LNCAP (cell line): ENCODE data around the gene HOXA5.

Experiments used
- CTCF ChIP-seq: fragments of 450-650 bp; IDR thresholded peaks from 2 replicates; pipeline ENCODE4 v1.5.1; 2017; ENCODE audit warnings: mild to moderate bottlenecking

Gene HOXA5

GRCh38 chr7:27102581-27103442 lies 40.7 kb downstream of the HOXA5 start, which contains the start of gene HOXA2:
Gene HOXA2, minus strand, starts transcription at chr7:27102683. Its CDS starts 183 bp downstream, at chr7:27102500.
- TF ChIP-seq CTCF = no peak

- no peak for TF ChIP-seq CTCF
These were observed 41.4 kb downstream of the HOXA5 start for GRCh38 chr7:27101957-27102580.

GRCh38 chr7:27101171-27101956 lies 42.1 kb downstream of the HOXA5 start:
- TF ChIP-seq CTCF = no peak

- TF ChIP-seq CTCF = no peak
These were observed 42.7 kb downstream of the HOXA5 start for GRCh38 chr7:27100694-27101170.

- TF ChIP-seq CTCF = no peak
These were observed 43.8 kb downstream of the HOXA5 start for GRCh38 chr7:27099453-27100370.

GRCh38 chr7:27098578-27099451 lies 44.7 kb downstream of the HOXA5 start:
- no peak for TF ChIP-seq CTCF
